ENCODE data around the gene ZC3H14. TPM values are rescaled to one million over a fixed set of nuclear protein-coding genes. Genes with fewer than 3 reads are reported as not detected.
A peak's percentile ranks its signal among the peaks of the same experiment; 100 is the strongest.

The ZC3H14 gene
- total RNA-seq, 1 experiment from 2014 or later: 93.1 TPM

DNA sequence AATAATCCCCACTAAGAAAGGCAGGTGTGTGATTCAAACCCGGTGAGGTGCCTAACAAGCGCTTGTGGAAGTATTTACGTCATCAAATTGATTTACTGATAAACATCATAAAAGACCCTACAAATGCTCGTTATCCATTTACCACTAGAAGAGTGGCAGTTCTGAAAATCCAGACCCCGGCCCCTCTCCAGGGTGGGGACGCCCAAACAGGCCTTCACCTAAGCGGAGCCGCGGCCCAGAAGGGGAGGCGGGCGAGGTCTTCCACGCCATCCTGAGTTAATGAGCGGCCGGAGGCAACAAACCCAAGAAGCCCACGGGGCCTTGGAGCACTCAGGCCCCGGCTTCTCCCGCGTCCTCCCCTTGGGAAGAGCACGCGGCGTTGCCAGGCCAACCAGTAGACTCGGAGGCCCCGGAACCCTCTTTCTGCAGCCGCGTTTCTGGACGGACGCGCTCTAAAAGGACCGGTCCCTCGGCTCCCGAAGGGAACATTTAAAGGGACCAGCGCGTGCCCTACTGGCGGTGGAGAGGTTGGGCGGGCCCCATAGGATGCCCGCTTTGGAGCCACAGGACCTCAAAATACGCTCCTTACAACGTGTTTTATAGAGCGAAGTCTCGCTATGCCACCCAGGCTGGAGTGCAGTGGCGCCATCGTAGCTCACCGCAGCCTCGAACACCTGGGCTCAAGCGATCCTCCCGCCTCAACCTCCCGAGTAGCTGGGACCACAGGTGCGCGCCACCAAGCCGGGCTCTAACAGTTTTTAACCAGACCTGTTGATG, 11.6 kb upstream of the ZC3H14 start:
- peak; percentile 82 for DNase-seq (ENCODE audit: extremely low read depth, low read depth)

DNA sequence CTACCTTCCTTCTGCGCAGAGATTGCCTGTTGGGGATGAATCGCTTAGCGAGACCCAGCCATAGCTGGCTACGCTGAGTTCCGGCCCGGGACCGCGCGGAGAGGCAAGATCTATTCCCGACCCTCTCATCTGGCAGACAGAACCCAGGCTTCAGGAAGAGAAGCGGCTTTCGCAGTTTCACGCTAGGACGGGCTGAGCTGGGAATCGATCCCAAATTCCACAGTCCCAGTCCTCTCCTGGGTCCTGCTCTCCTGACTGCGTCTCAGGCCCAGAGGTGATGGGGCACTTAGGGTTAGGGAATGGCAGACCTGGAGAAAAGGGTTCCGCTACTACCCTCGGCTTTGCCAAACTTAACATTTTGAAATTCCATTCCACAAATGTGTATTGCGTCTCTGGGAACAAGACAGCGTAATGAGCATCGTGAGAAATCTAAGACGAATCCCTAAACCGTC, 10.8 kb upstream of the ZC3H14 start:
- DNase-seq (ENCODE audit: extremely low read depth, low read depth): no peak

- no peak for DNase-seq (ENCODE audit: extremely low read depth, low read depth)
These were observed 10.0 kb upstream of the ZC3H14 start for GRCh38 chr14:88552876-88553275.

GRCh38 chr14:88553886-88554456, 8.9 kb upstream of the ZC3H14 start:
- no peak for DNase-seq (ENCODE audit: extremely low read depth, low read depth)

GRCh38 chr14:88554457-88555286, 8.2 kb upstream of the ZC3H14 start, which contains the start of gene PTPN21:
Gene PTPN21, minus strand, starts transcription at chr14:88555007. Its CDS starts 4,590 bp downstream, at chr14:88550417.
- peak; percentile 55 for DNase-seq (ENCODE audit: extremely low read depth, low read depth)

DNA sequence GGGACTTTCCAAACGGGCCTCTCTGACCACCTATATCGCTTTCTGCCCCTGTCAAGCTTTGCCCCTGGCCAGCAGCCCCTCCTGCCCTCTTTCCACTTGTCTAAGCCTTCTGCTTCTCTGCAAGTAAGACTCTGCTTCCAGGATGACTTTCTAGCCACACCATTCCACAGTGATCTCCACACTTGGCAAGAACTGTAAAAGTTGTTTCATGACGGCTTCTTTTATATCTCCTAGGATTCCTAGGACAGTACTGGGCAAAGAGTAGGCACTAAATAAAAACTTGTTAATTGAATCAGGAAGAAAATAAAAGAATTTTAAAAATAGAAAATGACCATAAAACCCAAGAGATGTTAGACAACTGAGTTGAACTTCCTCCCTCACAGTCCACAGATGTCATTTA, 6.3 kb upstream of the ZC3H14 start:
- no peak for DNase-seq (ENCODE audit: extremely low read depth, low read depth)

GRCh38 chr14:88559852-88560251, 3.0 kb upstream of the ZC3H14 start:
- peak; percentile 25 for DNase-seq (ENCODE audit: extremely low read depth, low read depth)

DNA sequence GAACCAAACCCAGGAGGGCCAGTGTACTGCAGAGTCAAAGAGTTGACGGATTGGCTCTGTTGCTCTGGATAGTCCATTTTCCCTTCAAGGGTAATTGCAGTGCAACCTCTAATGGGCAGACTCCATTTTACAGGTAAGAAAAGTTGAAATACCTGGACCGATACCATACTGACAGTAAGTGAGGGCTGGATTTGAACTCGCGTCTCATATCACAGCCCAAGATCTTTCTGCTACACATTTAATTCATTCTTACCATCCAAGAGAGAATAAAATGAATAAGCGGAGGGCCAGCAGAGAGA, 356 bp upstream of the ZC3H14 start:
- DNase-seq (ENCODE audit: extremely low read depth, low read depth): no peak

- DNase-seq (ENCODE audit: extremely low read depth, low read depth): no peak
These were observed 1.0 kb downstream of the ZC3H14 start for GRCh38 chr14:88563845-88564244.

DNA sequence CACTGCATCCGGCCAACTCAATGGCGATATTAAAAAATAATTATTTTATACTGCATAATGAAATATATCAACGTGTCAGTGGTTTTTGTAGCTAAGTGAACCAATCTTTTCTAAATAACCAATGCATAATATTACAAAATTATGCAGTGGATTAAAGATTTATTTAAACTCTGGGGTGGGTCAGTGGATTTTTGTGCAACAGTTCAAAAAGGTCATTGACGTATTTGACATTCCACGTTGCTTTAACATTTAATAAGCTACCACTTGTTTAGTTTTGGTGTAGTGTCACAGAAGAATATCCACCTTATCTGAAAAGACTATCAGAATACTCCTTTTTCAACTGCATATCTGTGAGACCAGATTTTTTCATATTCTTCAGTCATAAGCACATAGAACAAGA, 2.6 kb downstream of the ZC3H14 start:
- no peak for DNase-seq (ENCODE audit: extremely low read depth, low read depth)

DNA sequence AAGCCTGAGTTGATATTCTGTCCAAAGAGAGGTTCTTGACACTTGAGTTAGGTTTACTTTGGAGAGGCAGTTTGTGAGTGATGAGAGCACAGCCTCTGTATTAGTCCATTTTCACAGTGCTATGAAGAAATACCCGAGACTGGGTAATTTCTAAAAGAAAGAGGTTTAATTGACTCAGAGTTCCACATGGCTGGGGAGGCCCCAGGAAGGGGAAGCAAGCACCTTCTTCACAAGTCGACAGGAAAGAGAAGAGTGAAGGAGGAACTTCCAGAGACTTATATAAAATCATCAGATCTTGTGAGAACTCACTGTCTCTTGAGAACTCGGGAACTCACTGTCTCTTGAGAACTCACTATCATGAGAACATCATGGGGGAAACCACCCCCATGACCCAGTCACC, 5.4 kb downstream of the ZC3H14 start:
- no peak for DNase-seq (ENCODE audit: extremely low read depth, low read depth)

GRCh38 chr14:88572117-88572516, 9.3 kb downstream of the ZC3H14 start:
- no peak for DNase-seq (ENCODE audit: extremely low read depth, low read depth)

DNA sequence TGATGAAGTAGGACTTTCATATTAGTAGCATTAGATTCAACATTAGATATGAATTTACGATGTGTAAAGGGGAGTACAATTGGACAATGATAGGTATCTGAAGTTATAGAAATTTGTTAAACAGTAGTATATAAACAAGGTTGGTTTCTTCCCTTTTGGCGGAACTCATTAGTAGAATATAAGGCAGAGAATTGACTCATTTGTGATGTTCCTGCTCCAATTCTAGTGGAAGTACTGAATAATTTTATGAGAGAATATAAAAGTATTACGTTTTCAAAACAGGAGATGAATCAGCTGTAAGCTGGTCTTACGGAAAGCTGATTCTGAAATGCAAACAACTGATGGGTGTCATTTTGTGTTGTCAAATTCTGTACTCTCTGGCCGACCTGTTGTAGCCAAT, 13.4 kb downstream of the ZC3H14 start:
- DNase-seq (ENCODE audit: extremely low read depth, low read depth): no peak

DNA sequence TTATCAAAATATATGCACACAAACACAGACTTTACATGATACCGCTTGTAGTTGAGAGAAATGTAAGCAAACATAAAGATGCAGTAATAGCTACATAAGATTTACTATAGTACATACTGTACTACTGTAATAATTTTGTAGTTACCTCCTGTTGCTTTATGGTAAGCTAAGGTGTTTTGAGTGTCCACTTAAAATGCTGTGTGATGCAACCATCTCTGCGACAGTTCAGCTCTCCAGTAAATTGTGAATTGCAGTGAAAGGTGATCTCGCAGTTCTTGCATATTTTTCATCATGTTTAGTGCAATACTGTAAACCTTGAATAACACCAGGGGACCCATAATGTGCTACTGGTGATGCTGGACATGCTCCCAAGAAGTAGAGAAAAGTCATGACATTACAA, 21.6 kb downstream of the ZC3H14 start:
- no peak for DNase-seq (ENCODE audit: extremely low read depth, low read depth)

- no peak for DNase-seq (ENCODE audit: extremely low read depth, low read depth)
These were observed 25.2 kb downstream of the ZC3H14 start for GRCh38 chr14:88588081-88588480.

DNA sequence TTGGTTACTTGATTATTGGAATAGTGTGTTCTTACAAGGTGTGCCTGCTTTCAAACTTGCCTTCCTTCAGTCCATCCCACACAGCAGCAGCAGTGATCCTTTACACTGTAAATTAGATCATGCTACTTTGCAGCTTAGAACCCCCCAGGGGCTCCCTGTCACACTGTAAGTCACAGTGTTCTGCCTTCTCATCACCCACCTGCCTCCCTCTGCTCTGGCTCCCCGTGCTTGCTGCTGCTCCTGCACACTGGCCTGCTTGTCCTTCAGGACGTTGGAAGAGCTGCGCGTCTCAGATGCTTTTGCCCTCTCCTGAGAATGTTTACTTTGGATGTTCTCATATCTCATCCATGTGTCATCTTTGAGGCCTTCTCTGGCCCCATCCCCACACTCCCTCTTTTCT, 27.3 kb downstream of the ZC3H14 start:
- peak; percentile 7 for DNase-seq (ENCODE audit: extremely low read depth, low read depth)

DNA sequence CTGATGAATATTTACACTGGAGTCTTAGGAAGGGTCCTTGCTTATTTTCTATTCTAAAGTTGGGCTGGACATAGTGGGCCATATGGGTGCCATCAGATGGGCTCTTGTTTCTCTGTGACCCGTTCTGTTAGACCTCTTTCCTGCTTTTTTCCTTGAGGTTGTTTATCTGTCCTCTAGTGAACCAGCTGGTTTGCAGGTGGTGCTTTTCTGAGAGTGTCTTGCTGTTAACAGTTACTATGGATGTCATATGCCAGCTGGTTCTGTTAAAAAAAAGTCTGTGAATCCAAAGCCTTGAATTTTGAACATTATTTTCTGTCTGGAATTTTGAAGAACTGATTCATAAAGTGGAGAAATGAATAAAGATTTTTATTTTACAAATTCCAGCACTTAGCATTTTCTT, 29.2 kb downstream of the ZC3H14 start:
- no peak for DNase-seq (ENCODE audit: extremely low read depth, low read depth)

DNA sequence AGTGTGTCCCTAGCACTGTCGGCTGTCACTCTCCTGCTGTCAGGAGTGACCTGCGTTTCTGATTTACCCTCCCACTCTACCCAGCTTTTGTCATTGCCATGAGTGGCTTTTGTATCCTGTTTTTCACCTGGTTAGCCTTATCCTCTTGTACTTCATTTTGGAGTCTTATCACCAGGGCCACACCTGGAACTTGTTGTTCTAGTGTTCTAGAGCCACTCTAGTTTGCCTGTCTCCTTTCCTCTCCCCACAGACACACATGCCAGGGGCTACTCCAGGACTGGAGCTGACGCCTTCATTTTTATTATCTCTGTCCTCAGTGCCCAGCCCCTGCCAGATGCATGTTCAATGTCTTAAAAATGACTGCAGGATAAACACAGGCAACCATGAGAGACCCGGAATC, 34.2 kb downstream of the ZC3H14 start:
- DNase-seq (ENCODE audit: extremely low read depth, low read depth): no peak

- DNase-seq (ENCODE audit: extremely low read depth, low read depth): no peak
These were observed 34.8 kb downstream of the ZC3H14 start for GRCh38 chr14:88597601-88598000.

DNA sequence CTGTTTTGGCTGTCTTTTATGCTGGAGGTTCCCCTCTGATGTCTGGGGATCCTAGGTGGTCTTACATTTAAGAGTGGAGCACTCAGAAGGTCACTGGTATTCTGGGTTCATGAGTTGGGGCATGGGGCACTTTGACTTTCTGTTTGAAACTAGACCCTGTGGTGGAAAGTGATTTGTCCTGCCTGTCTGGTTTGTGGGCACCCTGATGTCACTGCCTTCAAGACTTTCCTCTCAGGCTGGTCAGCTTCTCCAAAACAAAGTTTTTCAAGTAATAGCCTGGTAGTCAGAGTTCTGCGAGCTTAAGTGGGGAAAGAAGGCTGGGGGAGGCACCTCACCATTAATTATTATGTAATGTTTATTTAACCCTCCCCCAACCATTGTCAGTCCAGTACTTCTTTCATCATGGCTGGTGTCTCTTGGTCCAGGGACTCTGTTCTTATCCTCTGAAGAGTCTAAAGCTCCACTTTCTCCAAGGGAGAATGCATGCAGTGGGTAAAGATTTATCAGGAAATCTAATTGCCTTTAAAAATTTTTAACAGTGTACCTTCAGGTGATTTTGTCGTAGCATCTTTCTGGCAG, 35.3 kb downstream of the ZC3H14 start:
- DNase-seq (ENCODE audit: extremely low read depth, low read depth): no peak

GRCh38 chr14:88599326-88599725, 36.5 kb downstream of the ZC3H14 start:
- no peak for DNase-seq (ENCODE audit: extremely low read depth, low read depth)

Measured in NCI-H460 (cell line).